Thyroid gland (tissue), 4 donors: ENCODE measurements around the gene DPP3.

Source experiments
- POLR2A ChIP-seq, 2 donors: fragments of 450-650 bp; IDR thresholded peaks; one replicate each; pipeline ENCODE4 v1.6.1; 2017; ENCODE audit warnings: antibody characterized with exemption in 2 of 2, mild to moderate bottlenecking in 2 of 2, moderate library complexity in 1 of 2
- TF ChIP-seq, protein P1 (sequence below), 6 experiments: fragments of 200-600 bp in 3 of 6; fragments of 450-650 bp in 3 of 6; sonication (generic) in 3 of 6; IDR thresholded peaks; one replicate each; pipeline ENCODE4 v1.5.1; 2016 to 2019; ENCODE audit warnings: antibody characterized with exemption in 6 of 6, mild to moderate bottlenecking in 2 of 6, inconsistent platforms in 1 of 6, moderate library complexity in 1 of 6

DNA sequence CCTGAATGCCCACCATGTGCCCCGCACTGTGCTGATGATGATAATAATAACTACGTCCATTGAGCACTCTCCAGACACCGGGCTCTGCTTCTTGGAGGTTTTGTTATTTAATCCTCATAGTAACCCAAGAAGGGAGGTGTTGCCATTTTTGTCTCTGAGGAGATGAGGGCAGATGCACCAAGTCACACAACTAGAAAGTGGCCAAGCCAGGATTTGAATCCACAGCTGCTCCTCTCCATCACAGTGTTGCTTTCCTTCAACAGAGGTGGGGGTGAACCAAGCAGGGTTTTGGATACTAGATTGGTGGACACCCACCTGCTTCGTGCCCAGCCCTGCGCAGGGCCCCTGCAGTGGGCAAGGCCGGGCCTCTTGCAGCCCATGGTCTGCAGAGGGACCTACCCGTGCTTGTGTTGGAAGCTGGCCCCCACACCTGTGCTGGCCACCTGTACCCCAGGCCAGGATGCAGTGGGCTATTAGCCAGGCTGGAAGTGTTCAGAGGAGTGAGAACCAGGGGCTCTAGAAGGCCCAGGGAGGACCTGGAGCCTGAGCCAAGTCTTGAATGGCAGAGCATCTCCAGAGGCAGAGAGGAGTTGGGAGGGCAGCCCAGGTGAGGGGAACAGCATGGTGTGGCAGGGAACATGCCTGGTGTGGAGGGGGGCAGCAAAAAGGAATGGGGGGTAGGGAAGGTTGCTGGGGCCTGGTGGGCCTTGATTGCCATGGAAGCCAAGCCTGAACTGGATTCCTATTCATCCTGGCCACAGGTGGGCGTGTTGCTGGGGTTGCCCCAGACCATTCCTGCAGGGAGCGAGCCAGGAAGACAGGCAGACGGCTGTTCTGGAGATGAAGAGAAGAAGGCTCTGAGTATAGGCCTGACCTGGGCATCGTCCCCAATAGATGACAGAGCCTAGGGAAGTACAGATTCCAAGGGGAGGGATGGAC, 2.7 kb upstream of the DPP3 start:
- TF ChIP-seq, protein P1, sequence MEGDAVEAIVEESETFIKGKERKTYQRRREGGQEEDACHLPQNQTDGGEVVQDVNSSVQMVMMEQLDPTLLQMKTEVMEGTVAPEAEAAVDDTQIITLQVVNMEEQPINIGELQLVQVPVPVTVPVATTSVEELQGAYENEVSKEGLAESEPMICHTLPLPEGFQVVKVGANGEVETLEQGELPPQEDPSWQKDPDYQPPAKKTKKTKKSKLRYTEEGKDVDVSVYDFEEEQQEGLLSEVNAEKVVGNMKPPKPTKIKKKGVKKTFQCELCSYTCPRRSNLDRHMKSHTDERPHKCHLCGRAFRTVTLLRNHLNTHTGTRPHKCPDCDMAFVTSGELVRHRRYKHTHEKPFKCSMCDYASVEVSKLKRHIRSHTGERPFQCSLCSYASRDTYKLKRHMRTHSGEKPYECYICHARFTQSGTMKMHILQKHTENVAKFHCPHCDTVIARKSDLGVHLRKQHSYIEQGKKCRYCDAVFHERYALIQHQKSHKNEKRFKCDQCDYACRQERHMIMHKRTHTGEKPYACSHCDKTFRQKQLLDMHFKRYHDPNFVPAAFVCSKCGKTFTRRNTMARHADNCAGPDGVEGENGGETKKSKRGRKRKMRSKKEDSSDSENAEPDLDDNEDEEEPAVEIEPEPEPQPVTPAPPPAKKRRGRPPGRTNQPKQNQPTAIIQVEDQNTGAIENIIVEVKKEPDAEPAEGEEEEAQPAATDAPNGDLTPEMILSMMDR (IDR thresholded peaks at IDR 0.05): no peak
- TF ChIP-seq POLR2A (IDR thresholded peaks at IDR 0.05): no peak
